OCI-LY7 (cell line): ENCODE results near the gene RASL12. TPM values are rescaled to one million over a fixed set of nuclear protein-coding genes. Genes with fewer than 3 reads are reported as not detected.
"Not testable (repeated sequence)": the region's sequence is repeated elsewhere in the genome, so short reads cannot be mapped to it uniquely, and the experiment has no call there.

Experiments used
- BruUV-seq: library from RNA; stranded (reverse); fragments of 400-500 nt; replicated peaks from 2 replicates; lab custom pipeline; 2021; lab: Mats Ljungman, UMichigan
- CTCF ChIA-PET: fragments of 300-600 bp; sonication (Branson Sonifier 250); formaldehyde crosslinking; loops from one replicate; lab custom pipeline; 2022; ENCODE audit warnings: antibody characterized with exemption; ENCODE audit not compliant: unreplicated experiment; lab: Charles Lee
- POLR2A ChIA-PET: fragments of 300-600 bp; sonication (Branson Sonifier 250); formaldehyde crosslinking; loops from one replicate; lab custom pipeline; 2022; ENCODE audit warnings: antibody characterized with exemption; lab: Charles Lee
- DNase-seq: peaks from one replicate; pipeline ENCODE4 v3.0.0-alpha.2; 2015; ENCODE audit warnings: low spot score
- H2AFZ ChIP-seq: fragments of 200-600 bp; sonication (generic), shearing (Covaris generic); 2 replicates; pipeline ENCODE4 v1.6.1; 2014; ENCODE audit warnings: mild to moderate bottlenecking, antibody characterized with exemption, low read length, moderate library complexity
- H3K27ac ChIP-seq: fragments of 200-600 bp; sonication (generic); 2 replicates; pipeline ENCODE4 v1.5.1; 2014; ENCODE audit warnings: mixed run types, low read depth, mild to moderate bottlenecking, moderate library complexity, low read length, inconsistent platforms; ENCODE audit not compliant: poor library complexity, severe bottlenecking
- H3K36me3 ChIP-seq: fragments of 200-600 bp; sonication (generic); 2 replicates; pipeline ENCODE4 v1.6.1; 2014; ENCODE audit warnings: mild to moderate bottlenecking, antibody characterized with exemption, low read length, moderate library complexity, mixed read lengths; ENCODE audit not compliant: insufficient read depth
- H3K4me1 ChIP-seq: fragments of 200-600 bp; sonication (generic); 2 replicates; pipeline ENCODE4 v1.5.1; 2014; ENCODE audit warnings: mild to moderate bottlenecking, low read length; ENCODE audit not compliant: insufficient read depth, poor library complexity, severe bottlenecking
- H3K4me2 ChIP-seq: fragments of 200-600 bp; sonication (generic); 2 replicates; pipeline ENCODE4 v1.6.1; 2014; ENCODE audit warnings: mild to moderate bottlenecking, low read length
- H3K4me3 ChIP-seq: fragments of 200-600 bp; sonication (generic); 2 replicates; pipeline ENCODE4 v1.5.1; 2014; ENCODE audit warnings: mild to moderate bottlenecking, low read depth, low read length; ENCODE audit not compliant: poor library complexity, severe bottlenecking
- H3K79me2 ChIP-seq: fragments of 200-600 bp; sonication (generic); 2 replicates; pipeline ENCODE4 v1.6.1; 2016; ENCODE audit warnings: low read depth, mild to moderate bottlenecking, low read length, moderate library complexity, mixed read lengths; ENCODE audit not compliant: insufficient read depth
- H3K9me2 ChIP-seq: fragments of 200-600 bp; sonication (generic); 2 replicates; pipeline ENCODE4 v1.6.1; 2016; ENCODE audit warnings: mild to moderate bottlenecking, low read length, mixed read lengths; ENCODE audit not compliant: insufficient read depth
- H3K9me3 ChIP-seq: fragments of 200-600 bp; sonication (generic); 2 replicates; pipeline ENCODE4 v1.6.1; 2014; ENCODE audit warnings: mild to moderate bottlenecking, mixed run types, low read length, mixed read lengths
- H4K20me1 ChIP-seq: fragments of 200-600 bp; sonication (generic); 2 replicates; pipeline ENCODE4 v1.6.1; 2014; ENCODE audit warnings: mild to moderate bottlenecking, antibody characterized with exemption, low read length, moderate library complexity, mixed read lengths; ENCODE audit not compliant: insufficient read depth
- EZH2phosphoT487 ChIP-seq: fragments of 200-600 bp; sonication (generic); IDR thresholded peaks from 2 replicates; pipeline ENCODE4 v1.6.1; 2018; ENCODE audit warnings: low read depth, borderline replicate concordance, mild to moderate bottlenecking, mixed run types, antibody characterized with exemption, low read length, moderate library complexity, mixed read lengths
- intact Hi-C: fragments of 100-400 bp; cut with micrococcal nuclease; formaldehyde crosslinking; loops from one replicate; pipeline ENCODE4 v1.10.0; 2022; ENCODE audit not compliant: unreplicated experiment
- total RNA-seq, 2 experiments: library from RNA; depleted of rRNA in 1 of 2; stranded (reverse); fragments of >200 nt in 1 of 2; shearing (Covaris generic) in 1 of 2; gene quantifications; 2 replicates each; pipeline ENCODE4 v1.2.3, GENCODE V29; 2014 to 2022
- TF ChIP-seq, protein P1 (sequence below): fragments of 200-600 bp; sonication (generic); conservative IDR thresholded peaks from 2 replicates; pipeline ENCODE4 v1.5.1; 2014; ENCODE audit warnings: mild to moderate bottlenecking, antibody characterized with exemption, low read length, moderate library complexity, mixed read lengths

RASL12 gene
- total RNA-seq, 2 experiments from 2014 or later: not detected

DNA sequence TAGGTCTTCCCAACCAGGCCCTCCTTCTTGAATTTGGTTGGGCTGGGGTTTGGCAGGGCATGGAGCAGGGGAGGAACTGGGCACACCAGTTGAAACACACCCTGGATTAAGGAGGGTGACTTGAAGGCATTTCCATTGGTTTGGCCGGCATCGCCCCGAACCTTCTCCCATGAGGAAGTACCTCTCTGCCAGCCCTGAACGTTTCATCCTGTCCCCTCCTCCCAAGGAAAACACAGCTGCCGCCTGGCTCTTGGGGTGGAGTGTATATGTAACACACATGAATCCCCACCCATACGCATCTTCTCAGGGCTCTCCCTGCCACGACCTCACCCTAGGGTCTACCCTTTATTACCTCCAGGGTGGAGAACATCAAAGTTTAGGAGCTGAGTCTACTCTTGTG, 32.7 kb upstream of the RASL12 start:
- Histone ChIP-seq H4K20me1 (no peaks in the 10 kb centered on the region), H3K9me2 (no peaks in the 10 kb centered on the region), H3K4me3 (no peak overlapping the region), H3K4me1 (no peaks in the 10 kb centered on the region), H3K79me2 (no peaks in the 10 kb centered on the region), H2AFZ (no peak overlapping the region), H3K4me2 (no peak overlapping the region), H3K27ac (no peak overlapping the region), H3K36me3 (peaks cover 55% of the 10 kb centered on the region), H3K9me3 (no peaks in the 10 kb centered on the region)
- DNase-seq: no peak
- TF ChIP-seq EZH2phosphoT487: no peak
- CTCF ChIA-PET: no interaction called here
- BruUV-seq: no TSS peak
- POLR2A ChIA-PET: no interaction called here
- intact Hi-C loops: no loop called here

DNA sequence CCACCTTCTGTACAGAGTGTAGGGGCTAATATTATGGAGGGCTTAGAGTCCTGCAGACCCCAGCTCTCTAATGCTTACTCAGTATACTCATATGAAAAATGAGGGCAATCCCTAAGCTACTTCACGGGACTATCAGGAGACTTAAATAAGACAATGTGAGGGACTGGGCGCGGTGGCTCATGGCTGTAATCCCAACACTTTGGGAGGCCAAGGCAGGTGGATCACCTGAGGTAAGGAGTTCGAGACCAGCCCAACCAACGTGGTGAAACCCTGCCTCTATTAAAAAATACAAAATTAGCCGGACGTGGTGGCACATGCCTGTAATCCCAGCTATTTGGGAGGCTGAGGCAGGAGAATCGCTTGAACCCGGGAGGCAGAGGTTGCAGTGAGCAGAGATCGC, 32.0 kb upstream of the RASL12 start:
- H3K79me2 ChIP-seq, H3K27ac ChIP-seq, intact Hi-C loops, DNase-seq, H3K9me2 ChIP-seq, H3K4me2 ChIP-seq, H4K20me1 ChIP-seq, H3K9me3 ChIP-seq, H3K4me1 ChIP-seq, H2AFZ ChIP-seq, BruUV-seq, POLR2A ChIA-PET, H3K4me3 ChIP-seq: not testable (repeated sequence)
- CTCF ChIA-PET: interaction anchor here (0.6 kb wide), 1 partner anchor 77 kb away, joined by 3 read pairs; no protein-coding TSS in a partner anchor
- peaks cover 50% of the 10 kb centered on the region for H3K36me3 ChIP-seq

DNA sequence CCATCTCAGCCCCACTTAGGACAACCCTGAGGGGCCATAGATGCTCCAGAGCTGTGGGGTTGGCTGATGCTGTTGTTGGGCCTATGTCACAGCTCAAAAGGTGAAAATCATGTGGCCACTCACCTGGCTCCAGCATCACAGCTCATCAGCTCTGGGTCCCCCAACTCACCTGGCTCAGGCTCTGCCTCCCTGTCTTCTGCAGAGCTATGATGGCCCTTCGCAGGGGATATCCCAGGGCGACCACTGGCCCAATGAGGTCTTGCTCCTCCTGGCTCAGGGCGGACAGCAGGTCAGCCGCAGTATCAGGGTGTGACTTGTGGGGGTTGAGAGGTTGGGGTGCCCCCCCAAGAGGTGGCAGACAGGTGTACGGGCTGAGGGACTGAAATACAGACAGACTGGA, 31.5 kb upstream of the RASL12 start:
- H3K79me2 ChIP-seq: no peaks in the 10 kb centered on the region
- no peak for DNase-seq
- H2AFZ ChIP-seq: no peak overlapping the region
- no peaks in the 10 kb centered on the region for H4K20me1 ChIP-seq
- ChIA-PET POLR2A (interaction anchor here (0.6 kb wide), 1 partner anchor 86 kb away, joined by 4 read pairs; the partner anchor contains the start of gene CLPX), CTCF (interaction anchor here (0.6 kb wide), 1 partner anchor 77 kb away, joined by 3 read pairs; no protein-coding TSS in a partner anchor)
- no peak for TF ChIP-seq EZH2phosphoT487
- TF ChIP-seq, protein P1, sequence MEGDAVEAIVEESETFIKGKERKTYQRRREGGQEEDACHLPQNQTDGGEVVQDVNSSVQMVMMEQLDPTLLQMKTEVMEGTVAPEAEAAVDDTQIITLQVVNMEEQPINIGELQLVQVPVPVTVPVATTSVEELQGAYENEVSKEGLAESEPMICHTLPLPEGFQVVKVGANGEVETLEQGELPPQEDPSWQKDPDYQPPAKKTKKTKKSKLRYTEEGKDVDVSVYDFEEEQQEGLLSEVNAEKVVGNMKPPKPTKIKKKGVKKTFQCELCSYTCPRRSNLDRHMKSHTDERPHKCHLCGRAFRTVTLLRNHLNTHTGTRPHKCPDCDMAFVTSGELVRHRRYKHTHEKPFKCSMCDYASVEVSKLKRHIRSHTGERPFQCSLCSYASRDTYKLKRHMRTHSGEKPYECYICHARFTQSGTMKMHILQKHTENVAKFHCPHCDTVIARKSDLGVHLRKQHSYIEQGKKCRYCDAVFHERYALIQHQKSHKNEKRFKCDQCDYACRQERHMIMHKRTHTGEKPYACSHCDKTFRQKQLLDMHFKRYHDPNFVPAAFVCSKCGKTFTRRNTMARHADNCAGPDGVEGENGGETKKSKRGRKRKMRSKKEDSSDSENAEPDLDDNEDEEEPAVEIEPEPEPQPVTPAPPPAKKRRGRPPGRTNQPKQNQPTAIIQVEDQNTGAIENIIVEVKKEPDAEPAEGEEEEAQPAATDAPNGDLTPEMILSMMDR: no peak
- H3K36me3 ChIP-seq: peaks cover 50% of the 10 kb centered on the region
- H3K4me2 ChIP-seq: no peak overlapping the region
- H3K4me1 ChIP-seq: no peaks in the 10 kb centered on the region
- H3K9me2 ChIP-seq: no peaks in the 10 kb centered on the region
- no peak overlapping the region for H3K27ac ChIP-seq
- H3K9me3 ChIP-seq: no peaks in the 10 kb centered on the region
- intact Hi-C loops: no loop called here
- no TSS peak for BruUV-seq
- no peak overlapping the region for H3K4me3 ChIP-seq
